GM12878 (cell line): Measurements from ENCODE around the gene OR51B6. TPM values are rescaled to one million over a fixed set of nuclear protein-coding genes. Genes with fewer than 3 reads are reported as not detected.

Source experiments
- ATAC-seq: fragments of 200-7000 bp; cut with Tn5 transposase; 3 replicates; pipeline ENCODE4 v1.9.1; 2020; ENCODE audit warnings: mild to moderate bottlenecking, moderate library complexity
- BruUV-seq: library from RNA; stranded (reverse); fragments of 400-500 nt; replicated peaks from 2 replicates; lab custom pipeline; 2021; lab: Mats Ljungman, UMichigan
- CTCF ChIA-PET: fragments of 300-600 bp; sonication (Branson Sonifier 250); formaldehyde crosslinking; extraction: SDS; loops from one replicate; lab custom pipeline; 2021; ENCODE audit warnings: inconsistent platforms; lab: Yijun Ruan, JAX
- POLR2A ChIA-PET: fragments of 350-600 bp; formaldehyde crosslinking; extraction: SDS; loops from one replicate; lab custom pipeline; 2021; ENCODE audit warnings: inconsistent platforms; lab: Charles Lee
- RAD21 ChIA-PET: fragments of 300-600 bp; sonication (Branson Sonifier 250); formaldehyde crosslinking; loops from one replicate; lab custom pipeline; 2023; ENCODE audit warnings: antibody characterized with exemption; ENCODE audit not compliant: unreplicated experiment; lab: Charles Lee
- SMC1A ChIA-PET: fragments of 300-600 bp; sonication (Branson Sonifier 250); formaldehyde crosslinking; loops from one replicate; lab custom pipeline; 2023; ENCODE audit not compliant: unreplicated experiment, uncharacterized antibody; lab: Charles Lee
- DNase-seq: peaks from one replicate; pipeline ENCODE4 v3.0.0-alpha.2; 2011; ENCODE audit warnings: low read depth, low spot score
- FAIRE-seq: peaks from 3 replicates; lab custom pipeline; 2011; peaks lifted over from hg19 to GRCh38; lab: Jason Lieb, UNC
- H2AFZ ChIP-seq: 2 replicates; pipeline ENCODE4 v1.6.0; 2011; ENCODE audit warnings: low read depth, low read length, control low read depth; ENCODE audit not compliant: control insufficient read depth
- H3K27ac ChIP-seq: 2 replicates; pipeline ENCODE4 v1.5.1; 2011; ENCODE audit warnings: control low read depth; ENCODE audit not compliant: control insufficient read depth, insufficient read depth
- H3K27me3 ChIP-seq, 2 experiments: replicated peaks in 1 of 2; 2 replicates each; pipeline versions ENCODE4 v1.6.0 to v1.6.1; 2011; ENCODE audit warnings: low read length in 1 of 2; ENCODE audit not compliant: control insufficient read depth in 2 of 2, insufficient read depth in 2 of 2
- H3K36me3 ChIP-seq, 2 experiments: 2 replicates each; pipeline ENCODE4 v1.5.1; 2011; ENCODE audit warnings: low read length in 1 of 2; ENCODE audit not compliant: control insufficient read depth in 2 of 2, insufficient read depth in 2 of 2
- H3K4me1 ChIP-seq: 2 replicates; pipeline ENCODE4 v1.6.1; 2011; ENCODE audit warnings: mild to moderate bottlenecking, low read length, moderate library complexity, mixed read lengths; ENCODE audit not compliant: control insufficient read depth, insufficient read depth
- H3K4me2 ChIP-seq: 2 replicates; pipeline ENCODE4 v1.6.0; 2011; ENCODE audit warnings: control low read depth; ENCODE audit not compliant: control insufficient read depth, insufficient read depth
- H3K4me3 ChIP-seq: fragments of 200-600 bp; sonication (generic); 2 replicates; pipeline ENCODE4 v1.5.1; 2016
- H3K79me2 ChIP-seq: 2 replicates; pipeline ENCODE4 v1.6.0; 2011; ENCODE audit warnings: low read length; ENCODE audit not compliant: control insufficient read depth, insufficient read depth
- H3K9ac ChIP-seq: 2 replicates; pipeline ENCODE4 v1.8.0; 2011; ENCODE audit warnings: low read length, control low read depth, mixed read lengths; ENCODE audit not compliant: control insufficient read depth, insufficient read depth
- H3K9me3 ChIP-seq: replicated peaks from 3 replicates; pipeline ENCODE4 v1.5.1; 2011; ENCODE audit warnings: mild to moderate bottlenecking, low read length; ENCODE audit not compliant: control insufficient read depth, insufficient read depth
- H4K20me1 ChIP-seq: 2 replicates; pipeline ENCODE4 v1.6.0; 2011; ENCODE audit not compliant: control insufficient read depth, insufficient read depth
- CBX3 ChIP-seq: fragments of 200-600 bp; sonication (generic); IDR thresholded peaks from 2 replicates; pipeline ENCODE4 v1.6.1; 2016; ENCODE audit warnings: low read depth, borderline replicate concordance
- CBX5 ChIP-seq: sonication (generic); IDR thresholded peaks from 2 replicates; pipeline ENCODE4 v1.6.1; 2016; ENCODE audit warnings: low read depth, moderate library complexity, mild to moderate bottlenecking, inconsistent platforms
- EZH2 ChIP-seq: IDR thresholded peaks from 2 replicates; pipeline ENCODE4 v1.6.1; 2012; ENCODE audit warnings: low read depth, mild to moderate bottlenecking, control low read depth, inconsistent platforms, low read length, borderline replicate concordance; ENCODE audit not compliant: control insufficient read depth
- MXI1 ChIP-seq: fragments of 150-350 bp; IDR thresholded peaks from 2 replicates; pipeline ENCODE4 v1.6.1; 2011; ENCODE audit warnings: low read depth, mild to moderate bottlenecking, inconsistent platforms, low read length, improper control_type of control experiment
- NFIC ChIP-seq: IDR thresholded peaks from 2 replicates; pipeline ENCODE4 v1.6.1; 2012; ENCODE audit warnings: low read depth, mild to moderate bottlenecking, inconsistent platforms, low read length, moderate library complexity
- NFYA ChIP-seq: IDR thresholded peaks from 2 replicates; pipeline ENCODE4 v1.6.1; 2011; ENCODE audit warnings: low read depth, mild to moderate bottlenecking, low read length, improper control_type of control experiment, borderline replicate concordance
- PAX8 ChIP-seq: fragments of 450-650 bp; IDR thresholded peaks from 2 replicates; pipeline ENCODE4 v1.6.1; 2017; ENCODE audit warnings: mild to moderate bottlenecking, moderate library complexity
- PBX3 ChIP-seq: IDR thresholded peaks from 2 replicates; pipeline ENCODE4 v1.6.1; 2011; ENCODE audit warnings: mild to moderate bottlenecking, low read depth, low read length, moderate library complexity; ENCODE audit not compliant: insufficient replicate concordance
- PML ChIP-seq: IDR thresholded peaks from 2 replicates; pipeline ENCODE4 v1.6.1; 2012; ENCODE audit warnings: low read length, inconsistent platforms
- POLR2A ChIP-seq: IDR thresholded peaks from 2 replicates; pipeline ENCODE4 v1.6.1; 2011; ENCODE audit warnings: low read depth, mild to moderate bottlenecking, low read length
- SIX5 ChIP-seq: IDR thresholded peaks from 2 replicates; pipeline ENCODE4 v1.6.1; 2011; ENCODE audit warnings: mild to moderate bottlenecking, low read depth, low read length, moderate library complexity; ENCODE audit not compliant: severe bottlenecking
- TBL1XR1 ChIP-seq: IDR thresholded peaks from 2 replicates; pipeline ENCODE4 v1.6.1; 2012; ENCODE audit warnings: low read depth, low read length, improper control_type of control experiment
- ZBTB4 ChIP-seq: fragments of 450-650 bp; formaldehyde crosslinking; IDR thresholded peaks from 2 replicates; pipeline ENCODE4 v1.4.0; 2022; ENCODE audit warnings: mild to moderate bottlenecking, moderate library complexity
- WGBS: methylation state at CpG from one replicate; pipeline ENCODE4 v1.1.6; 2016; ENCODE audit warnings: low lambda C conversion rate; ENCODE audit not compliant: insufficient replicate concordance, insufficient coverage; ENCODE audit errors: missing lambda C conversion rate; 5-methylcytosine and 5-hydroxymethylcytosine counted together
- in situ Hi-C: fragments of 300-500 bp; cut with MboI; formaldehyde crosslinking; loops from 9 replicates; pipeline ENCODE4 v1.14.3; 2018; ENCODE audit warnings: mixed read lengths
- intact Hi-C: fragments of 100-400 bp; cut with micrococcal nuclease; formaldehyde crosslinking; loops from one replicate; pipeline ENCODE4 v1.14.2; 2022; ENCODE audit not compliant: unreplicated experiment
- polyA plus RNA-seq, 11 experiments: library from polyadenylated mRNA; depleted of rRNA in 4 of 11; unstranded in 6 of 11; stranded (reverse) in 5 of 11; fragments of >200 nt; fragmentation: Nextera tagmentation in 4 of 11; fragmentation: Illumina TruSeq in 1 of 11; extraction: Ambion mirVana in 4 of 11; extraction: Trizol in 1 of 11; gene quantifications; 1 replicate in 1 of 11; 2 replicates in 10 of 11; pipeline versions ENCODE4 v1.2.1 to v1.2.3, GENCODE V29; 2011 to 2016; ENCODE audit warnings: inconsistent platforms in 2 of 11, missing spikeins in 2 of 11, low read depth in 1 of 11
- total RNA-seq, 4 experiments: library from RNA; depleted of rRNA in 3 of 4; stranded (reverse); fragments of >200 nt in 3 of 4; fragmentation: Illumina TruSeq in 1 of 4; extraction: Trizol in 1 of 4; gene quantifications; 2 replicates each; pipeline versions ENCODE4 v1.2.1 to v1.2.3, GENCODE V29; 2013 to 2021
- TF ChIP-seq, protein P1 (sequence below): IDR thresholded peaks from 2 replicates; pipeline ENCODE4 v1.6.1; 2011; ENCODE audit warnings: low read depth, low read length, improper control_type of control experiment, borderline replicate concordance
- TF ChIP-seq, protein P2 (sequence below): fragments of 450-650 bp; IDR thresholded peaks from 2 replicates; pipeline ENCODE4 v1.6.1; 2018; ENCODE audit warnings: mild to moderate bottlenecking, low read depth, moderate library complexity; ENCODE audit not compliant: partially characterized antibody

The OR51B6 gene
- total and polyA plus RNA-seq, 10 of the 15 experiments (the other 5 are each of a cell fraction or from before 2014, with no cell fraction given) = 0.17 TPM; not detected in 9

- WGBS = 17% methylated on average over 3 of the region's 3 CpGs
- no peak overlapping the region for H3K27ac ChIP-seq
- no peaks in the 10 kb centered on the region for H3K36me3 ChIP-seq
- ChIA-PET SMC1A (interaction anchor here (0.8 to 1.0 kb wide), 2 partner anchors 160 to 244 kb away, joined by 3 read pairs; no protein-coding TSS in a partner anchor), CTCF (interaction anchor here (1.1 kb wide), 1 partner anchor 244 kb away, joined by 4 read pairs; no protein-coding TSS in a partner anchor), RAD21 (no interaction called here), POLR2A (no interaction called here)
- FAIRE-seq (no peak), DNase-seq (no peak), ATAC-seq (peak; percentile 38; the same call in 2 of the 3 replicates)
- no peaks in the 10 kb centered on the region for H3K79me2 ChIP-seq
- H3K9ac ChIP-seq = no peak overlapping the region
- no peaks in the 10 kb centered on the region for H4K20me1 ChIP-seq
- H3K4me2 ChIP-seq = no peak overlapping the region
- no peak overlapping the region for H2AFZ ChIP-seq
- H3K4me1 ChIP-seq = no peaks in the 10 kb centered on the region
- intact Hi-C loops = loop anchor here (2.0 kb wide), 1 partner anchor 78 kb away; no protein-coding TSS in a partner anchor
- BruUV-seq = no TSS peak
- in situ Hi-C loops = no loop called here
- H3K9me3 ChIP-seq = no peaks in the 10 kb centered on the region
- no peak overlapping the region for H3K4me3 ChIP-seq
- no peaks in the 10 kb centered on the region for H3K27me3 ChIP-seq
- TF ChIP-seq, protein P1, sequence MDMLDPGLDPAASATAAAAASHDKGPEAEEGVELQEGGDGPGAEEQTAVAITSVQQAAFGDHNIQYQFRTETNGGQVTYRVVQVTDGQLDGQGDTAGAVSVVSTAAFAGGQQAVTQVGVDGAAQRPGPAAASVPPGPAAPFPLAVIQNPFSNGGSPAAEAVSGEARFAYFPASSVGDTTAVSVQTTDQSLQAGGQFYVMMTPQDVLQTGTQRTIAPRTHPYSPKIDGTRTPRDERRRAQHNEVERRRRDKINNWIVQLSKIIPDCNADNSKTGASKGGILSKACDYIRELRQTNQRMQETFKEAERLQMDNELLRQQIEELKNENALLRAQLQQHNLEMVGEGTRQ = no peak
- no peak for TF ChIP-seq EZH2
- no peak for TF ChIP-seq MXI1
- no peak for TF ChIP-seq POLR2A
- TF ChIP-seq NFYA = no peak
- no peak for TF ChIP-seq SIX5
- TF ChIP-seq NFIC = no peak
- no peak for TF ChIP-seq CBX5
- no peak for TF ChIP-seq ZBTB4 (CRISPR knock-in tag)
- TF ChIP-seq PML = no peak
- no peak for TF ChIP-seq CBX3
- no peak for TF ChIP-seq TBL1XR1
- no peak for TF ChIP-seq PAX8
- TF ChIP-seq, protein P2, sequence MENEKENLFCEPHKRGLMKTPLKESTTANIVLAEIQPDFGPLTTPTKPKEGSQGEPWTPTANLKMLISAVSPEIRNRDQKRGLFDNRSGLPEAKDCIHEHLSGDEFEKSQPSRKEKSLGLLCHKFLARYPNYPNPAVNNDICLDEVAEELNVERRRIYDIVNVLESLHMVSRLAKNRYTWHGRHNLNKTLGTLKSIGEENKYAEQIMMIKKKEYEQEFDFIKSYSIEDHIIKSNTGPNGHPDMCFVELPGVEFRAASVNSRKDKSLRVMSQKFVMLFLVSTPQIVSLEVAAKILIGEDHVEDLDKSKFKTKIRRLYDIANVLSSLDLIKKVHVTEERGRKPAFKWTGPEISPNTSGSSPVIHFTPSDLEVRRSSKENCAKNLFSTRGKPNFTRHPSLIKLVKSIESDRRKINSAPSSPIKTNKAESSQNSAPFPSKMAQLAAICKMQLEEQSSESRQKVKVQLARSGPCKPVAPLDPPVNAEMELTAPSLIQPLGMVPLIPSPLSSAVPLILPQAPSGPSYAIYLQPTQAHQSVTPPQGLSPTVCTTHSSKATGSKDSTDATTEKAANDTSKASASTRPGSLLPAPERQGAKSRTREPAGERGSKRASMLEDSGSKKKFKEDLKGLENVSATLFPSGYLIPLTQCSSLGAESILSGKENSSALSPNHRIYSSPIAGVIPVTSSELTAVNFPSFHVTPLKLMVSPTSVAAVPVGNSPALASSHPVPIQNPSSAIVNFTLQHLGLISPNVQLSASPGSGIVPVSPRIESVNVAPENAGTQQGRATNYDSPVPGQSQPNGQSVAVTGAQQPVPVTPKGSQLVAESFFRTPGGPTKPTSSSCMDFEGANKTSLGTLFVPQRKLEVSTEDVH = no peak
- no peak for TF ChIP-seq PBX3
These were observed 17.3 kb downstream of the OR51B6 start for GRCh38 chr11:5368502-5369043.
